ENCODE data around the gene FAM237A.
A peak's percentile ranks its signal among the peaks of the same experiment; 100 is the strongest.

FAM237A gene

GRCh38 chr2:206688990-206689389 lies 46.7 kb downstream of the FAM237A start:
- no peak for DNase-seq (ENCODE audit: low spot score)

GRCh38 chr2:206692971-206693370 lies 50.7 kb downstream of the FAM237A start:
- no peak for DNase-seq (ENCODE audit: low spot score)

- peak; percentile 21 for DNase-seq (ENCODE audit: low spot score)
These were observed 51.3 kb downstream of the FAM237A start for GRCh38 chr2:206693399-206694137.

GRCh38 chr2:206696910-206697309 lies 54.6 kb downstream of the FAM237A start:
- DNase-seq (ENCODE audit: low spot score), result no peak

GRCh38 chr2:206698811-206699210 lies 56.5 kb downstream of the FAM237A start:
- DNase-seq (ENCODE audit: low spot score), result no peak

Data from HuH-7.5 (cell line).